HG02840 (cell line): Measurements from ENCODE around the gene CCDC24.

Experiments
- ATAC-seq: cut with Tn5 transposase; IDR thresholded peaks from one replicate; pipeline ENCODE4 v1.9.1; 2021; ENCODE audit warnings: mild to moderate bottlenecking, moderate library complexity, moderate number of reproducible peaks; ENCODE audit not compliant: unreplicated experiment, low FRiP score

Gene CCDC24

DNA sequence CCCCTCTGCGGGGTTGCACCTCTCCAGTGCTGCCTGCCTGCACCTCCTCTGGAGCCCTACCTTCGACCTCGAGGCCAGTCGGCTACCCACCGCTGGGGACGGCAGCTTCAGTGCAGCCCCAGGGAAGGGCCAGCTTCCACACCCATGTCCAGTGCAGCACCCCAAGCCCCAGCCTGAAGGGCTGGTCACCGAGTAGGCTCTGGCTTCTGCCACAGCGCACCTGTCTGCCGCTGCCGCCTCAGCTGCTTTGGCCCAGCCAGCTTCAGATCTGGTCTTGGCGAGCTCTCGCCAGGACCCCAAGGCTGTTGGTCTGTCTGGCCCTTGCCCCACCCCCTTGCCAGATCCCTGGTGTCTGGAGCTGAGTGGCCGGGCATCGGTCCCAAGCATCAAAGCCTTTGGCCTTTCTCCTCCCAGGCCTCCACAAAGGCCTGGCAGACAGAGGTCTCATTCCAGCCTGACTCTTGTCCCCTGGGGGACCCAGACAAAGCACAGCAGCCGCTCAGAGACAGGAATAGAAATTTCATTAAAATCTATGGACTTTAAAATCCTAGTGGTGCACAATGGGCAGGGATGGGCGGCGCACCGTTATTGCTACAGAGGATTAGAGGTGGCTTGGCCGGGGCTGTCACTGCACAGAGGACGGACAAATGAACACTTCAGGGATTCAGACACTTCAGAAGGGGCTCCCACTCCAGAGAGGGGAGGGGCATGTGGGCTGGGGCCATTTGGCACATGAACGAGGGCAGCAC, 4.8 kb downstream of the CCDC24 start:
- no peak for ATAC-seq

DNA sequence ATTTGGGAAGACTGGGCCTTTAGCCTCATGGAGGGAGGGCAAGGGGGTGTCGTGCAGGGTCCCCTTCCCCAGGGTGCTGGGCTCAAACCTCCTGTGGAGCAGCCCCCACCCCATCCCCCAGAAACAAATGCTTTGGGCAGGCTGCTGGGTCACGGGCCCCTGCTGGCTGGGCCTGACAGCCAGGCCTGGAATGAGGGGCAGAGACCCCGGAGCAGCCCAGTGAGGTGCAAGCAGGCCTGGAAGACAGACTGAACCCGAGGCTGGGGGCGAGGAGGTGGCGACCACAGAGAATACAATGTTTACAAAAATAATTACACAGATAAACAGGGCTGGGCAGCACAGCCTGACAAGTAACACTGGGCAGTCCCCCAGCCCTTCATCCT, 5.3 kb downstream of the CCDC24 start:
- ATAC-seq = no peak

DNA sequence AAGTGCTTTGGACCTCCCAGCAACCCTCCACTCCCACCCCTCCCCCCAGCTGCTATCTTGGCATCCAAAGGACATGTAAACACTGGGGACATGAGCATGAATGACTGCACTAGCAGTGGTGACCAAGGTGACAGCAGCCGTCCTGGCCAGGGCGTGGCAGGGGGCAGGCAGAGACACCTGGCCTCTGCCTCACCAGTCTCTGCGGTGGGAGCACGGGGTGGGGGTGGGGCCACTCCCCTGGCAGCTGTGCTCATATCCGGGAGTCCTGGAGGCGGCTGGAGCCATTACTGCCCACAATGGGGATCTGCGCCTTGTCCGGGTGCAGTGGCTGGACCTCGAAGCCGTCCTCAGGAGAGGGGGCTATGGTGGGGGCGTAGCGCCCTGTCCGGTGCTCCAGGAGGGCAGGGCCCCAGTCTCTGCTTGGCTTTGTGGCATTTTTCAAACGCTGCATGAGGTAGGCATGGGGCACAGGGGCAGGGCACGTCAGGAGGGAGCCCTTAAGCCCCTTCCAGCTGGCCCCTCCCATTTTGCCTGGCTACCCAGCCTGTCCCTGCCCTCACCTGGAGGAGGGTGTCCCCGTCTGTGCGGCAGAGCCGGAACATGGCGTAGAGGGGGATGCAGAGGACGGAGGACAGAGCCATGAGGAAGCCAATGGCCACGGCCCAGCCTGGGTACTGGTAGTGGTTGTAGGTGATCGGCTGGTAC, 6.0 kb downstream of the CCDC24 start:
- ATAC-seq = no peak

DNA sequence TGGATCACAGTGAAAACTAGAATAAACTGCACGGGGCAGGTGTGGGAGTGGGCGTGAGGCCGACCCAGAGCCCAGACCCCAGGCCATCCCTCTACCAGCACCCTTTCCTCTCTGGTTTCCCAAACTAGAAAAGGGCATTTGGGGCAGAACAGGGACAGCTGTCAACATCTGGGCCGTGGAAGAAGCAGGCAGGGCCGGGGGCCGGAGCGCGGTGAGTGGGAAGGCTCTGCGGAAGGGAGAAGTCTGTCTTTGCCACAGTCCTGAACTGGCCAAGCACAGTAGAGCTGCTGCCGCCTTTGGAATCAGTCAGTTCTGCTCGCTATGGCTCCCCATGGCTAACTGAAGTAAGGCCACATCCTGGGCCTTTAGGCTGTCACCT, 6.6 kb downstream of the CCDC24 start:
- no peak for ATAC-seq

DNA sequence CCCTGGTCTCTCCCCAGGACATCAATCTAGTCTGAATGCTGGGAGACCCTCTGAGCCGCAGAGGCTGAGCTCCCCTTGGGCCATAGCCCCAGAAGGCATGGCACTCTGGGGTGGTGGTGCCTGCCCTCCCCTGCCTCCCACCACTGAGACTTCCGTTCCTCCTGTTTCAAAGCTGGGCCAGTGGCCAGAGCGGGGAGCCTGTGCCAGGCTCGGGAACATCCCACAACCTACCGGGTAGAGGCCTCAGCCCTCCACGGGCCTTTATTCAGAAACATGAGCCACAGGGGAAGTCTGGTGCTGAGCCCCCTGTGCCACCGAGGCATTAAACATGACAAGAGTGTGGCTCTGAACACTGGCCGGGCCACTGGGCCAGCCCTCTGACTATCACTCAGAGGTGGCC, 8.1 kb downstream of the CCDC24 start:
- no peak for ATAC-seq

DNA sequence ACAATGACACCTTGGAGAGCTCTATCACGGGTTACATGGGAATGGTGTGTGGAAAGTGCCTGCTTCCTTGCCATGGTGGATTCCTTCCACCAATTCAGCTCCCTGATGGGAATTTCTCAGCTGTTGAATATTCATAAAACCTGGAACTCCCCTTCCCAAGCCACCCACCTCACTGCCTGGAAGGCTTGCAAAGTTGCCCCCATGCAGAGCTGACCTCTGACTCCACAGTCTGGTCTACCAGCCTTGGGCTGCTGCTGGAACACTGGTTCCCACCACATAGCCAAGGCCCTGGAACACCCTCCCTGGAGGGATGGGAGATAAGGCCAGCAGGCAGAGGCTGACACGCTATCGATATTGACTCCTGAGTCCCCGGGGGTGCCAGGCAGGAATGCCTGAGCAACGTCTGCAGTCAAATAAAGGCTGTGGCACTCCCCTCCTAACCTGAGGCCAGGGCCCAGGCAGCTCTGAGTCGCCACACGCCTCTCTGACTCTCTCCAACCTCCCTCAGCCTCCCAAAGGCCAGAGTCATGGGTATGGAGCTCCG, 8.8 kb downstream of the CCDC24 start:
- ATAC-seq = no peak

DNA sequence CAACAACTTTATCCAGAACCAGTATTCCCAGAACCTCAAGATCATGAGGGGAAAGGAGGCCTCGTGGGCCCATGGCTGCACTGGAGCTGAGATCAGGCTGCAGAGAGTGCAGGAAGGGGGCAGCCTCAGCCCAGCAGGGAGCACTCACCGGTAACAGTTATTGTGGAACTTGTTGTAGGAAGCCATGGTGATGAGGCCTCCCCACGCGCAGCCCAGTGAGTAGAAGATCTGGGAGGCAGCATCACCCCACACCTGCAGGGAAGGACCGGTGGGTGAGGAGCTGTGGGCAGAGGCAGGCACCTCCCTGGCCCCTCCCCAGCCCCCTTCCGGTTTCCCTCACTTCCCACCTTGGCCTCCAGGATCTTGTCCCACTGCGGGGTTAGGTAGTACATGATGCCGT, 10.8 kb downstream of the CCDC24 start:
- ATAC-seq = no peak

DNA sequence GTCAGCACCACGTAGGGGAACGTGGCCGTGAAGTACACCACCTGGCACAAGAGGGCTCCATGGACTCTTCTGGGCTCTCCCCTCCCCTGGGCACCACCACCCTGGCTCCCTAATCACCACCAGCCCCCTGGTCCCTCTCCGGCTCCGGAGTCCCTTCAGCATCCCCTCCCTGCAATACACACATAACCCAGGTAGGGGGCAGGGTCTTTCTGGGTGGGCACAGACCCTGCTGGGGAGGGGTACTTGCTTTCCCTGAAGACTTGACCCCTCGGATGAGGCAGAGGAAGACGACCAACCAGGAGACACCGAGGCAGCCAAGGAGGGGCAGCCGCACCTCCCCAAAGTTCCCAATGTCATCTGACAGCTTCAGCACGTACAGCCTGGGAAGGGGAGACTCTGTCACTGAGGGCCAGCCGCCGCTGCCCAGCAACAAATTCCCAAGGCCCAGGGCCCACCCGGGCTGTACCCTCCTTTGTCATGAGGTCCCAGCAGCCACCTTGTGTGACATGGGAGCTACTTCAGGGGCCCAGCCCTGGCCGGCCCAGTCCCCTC, 11.3 kb downstream of the CCDC24 start:
- ATAC-seq = no peak

DNA sequence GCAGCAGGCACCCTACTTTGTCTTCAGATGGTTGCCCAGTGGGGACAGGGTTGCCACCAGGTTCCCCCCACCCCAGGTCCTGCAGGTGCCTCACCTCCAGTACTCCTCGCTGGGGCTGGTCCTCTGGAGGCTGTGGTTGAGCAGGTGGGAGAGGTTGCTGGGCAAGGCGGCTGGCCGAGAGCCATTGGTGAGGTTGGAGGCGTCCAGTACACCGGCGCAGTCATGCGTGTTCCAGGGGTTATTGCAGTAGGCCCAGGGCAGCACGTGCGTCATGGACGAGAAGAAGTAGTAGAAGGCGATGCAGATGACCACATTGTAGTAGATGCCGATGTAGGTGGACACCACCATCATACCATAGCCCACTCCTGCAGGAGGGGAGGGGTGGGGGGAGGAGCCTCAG, 16.9 kb downstream of the CCDC24 start:
- no peak for ATAC-seq

DNA sequence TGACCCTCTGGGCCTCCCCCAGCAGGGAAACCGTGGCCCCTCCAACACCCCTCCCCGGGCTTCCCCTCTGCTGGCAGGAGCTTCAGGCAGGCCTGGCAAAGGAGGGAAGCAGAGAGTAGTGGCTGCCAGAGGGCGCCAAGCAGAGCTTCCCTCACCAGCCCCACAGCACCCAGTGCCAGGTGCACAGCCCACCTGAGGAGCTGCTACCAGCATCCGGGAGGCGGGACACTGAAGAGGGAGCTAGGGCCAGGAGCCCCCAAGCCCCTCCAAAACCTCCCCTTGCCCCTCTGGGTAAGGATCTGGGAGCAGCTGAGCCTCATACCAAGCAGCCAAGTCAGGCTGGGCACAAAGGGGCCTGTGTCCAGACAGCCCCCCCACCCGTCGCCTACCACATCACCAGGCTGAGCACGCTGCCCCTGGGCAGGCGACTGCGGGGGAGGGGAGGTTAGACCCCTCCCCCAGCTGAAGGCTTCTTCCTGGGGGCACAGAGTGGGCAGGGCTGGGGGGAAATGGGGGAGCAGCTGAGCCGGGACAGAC, 19.6 kb downstream of the CCDC24 start:
- ATAC-seq = no peak

DNA sequence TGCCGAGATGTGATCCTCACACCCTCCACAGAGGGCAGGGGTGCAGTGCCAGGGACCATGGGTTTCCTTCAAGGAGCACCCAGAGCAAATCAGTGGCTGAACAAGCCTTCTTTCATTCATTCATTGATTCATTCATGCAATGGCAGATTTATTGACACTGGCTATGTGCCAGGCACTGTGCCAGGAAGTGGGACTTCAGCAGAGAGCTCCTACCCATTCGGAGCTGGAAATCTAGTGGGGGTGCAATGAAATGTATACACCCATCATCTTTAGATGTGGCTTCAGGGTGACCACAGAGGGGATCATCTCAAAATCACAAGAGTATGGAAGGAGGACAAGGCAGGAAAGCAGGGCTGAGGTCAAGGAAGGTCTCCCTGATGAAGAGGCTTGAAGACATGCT, 21.0 kb downstream of the CCDC24 start:
- ATAC-seq = no peak

DNA sequence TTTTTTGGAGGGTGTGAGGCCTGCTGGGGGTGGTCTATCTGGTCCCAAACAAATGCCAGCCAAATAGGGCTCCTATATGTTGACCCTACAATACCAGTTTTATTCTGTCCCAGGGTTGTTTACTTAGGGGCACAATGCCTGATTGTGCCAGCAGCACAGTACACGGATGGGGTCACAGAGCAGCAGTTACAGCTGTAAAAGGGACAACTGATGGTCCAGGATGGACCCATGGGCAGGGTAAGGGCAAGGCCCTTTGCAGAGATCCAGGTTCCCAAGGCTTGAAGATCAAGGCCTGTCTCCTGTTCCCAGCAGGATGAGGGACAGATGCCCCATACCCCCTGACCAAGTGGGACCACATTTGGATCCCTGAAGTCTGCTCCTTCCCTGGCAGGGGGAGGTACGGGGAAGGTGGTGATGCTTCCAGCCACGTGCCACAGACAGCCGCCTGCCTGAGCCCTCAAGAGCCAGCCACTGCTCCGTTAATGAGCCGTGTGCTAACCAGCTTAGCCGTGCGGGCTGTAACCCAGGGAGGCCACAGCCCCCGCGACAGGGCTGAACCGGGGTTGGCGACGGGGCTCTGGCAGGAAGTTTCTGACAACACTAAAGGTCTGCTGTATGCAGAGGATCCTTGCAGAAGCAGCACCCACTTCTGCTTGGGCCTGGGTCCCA, 21.7 kb downstream of the CCDC24 start:
- no peak for ATAC-seq

DNA sequence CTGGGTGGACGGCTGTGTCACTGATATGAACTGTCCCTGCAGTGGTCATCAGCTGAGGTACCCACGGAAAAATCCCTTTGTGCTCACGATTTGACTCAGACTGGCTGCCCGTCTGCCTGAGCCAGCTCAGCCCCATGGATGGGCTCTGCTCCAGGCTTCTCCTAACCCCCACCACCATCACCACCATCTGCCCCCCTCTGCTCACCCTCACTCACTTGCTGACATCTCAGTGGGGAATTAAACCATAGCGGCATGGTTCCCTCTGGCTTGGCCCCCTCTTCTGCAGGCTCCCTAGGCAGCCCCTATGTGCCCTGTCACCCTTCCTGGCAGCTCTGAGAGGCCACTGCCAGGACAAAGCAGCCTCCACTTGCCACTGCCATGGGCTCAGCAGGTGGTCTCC, 22.6 kb downstream of the CCDC24 start:
- no peak for ATAC-seq

DNA sequence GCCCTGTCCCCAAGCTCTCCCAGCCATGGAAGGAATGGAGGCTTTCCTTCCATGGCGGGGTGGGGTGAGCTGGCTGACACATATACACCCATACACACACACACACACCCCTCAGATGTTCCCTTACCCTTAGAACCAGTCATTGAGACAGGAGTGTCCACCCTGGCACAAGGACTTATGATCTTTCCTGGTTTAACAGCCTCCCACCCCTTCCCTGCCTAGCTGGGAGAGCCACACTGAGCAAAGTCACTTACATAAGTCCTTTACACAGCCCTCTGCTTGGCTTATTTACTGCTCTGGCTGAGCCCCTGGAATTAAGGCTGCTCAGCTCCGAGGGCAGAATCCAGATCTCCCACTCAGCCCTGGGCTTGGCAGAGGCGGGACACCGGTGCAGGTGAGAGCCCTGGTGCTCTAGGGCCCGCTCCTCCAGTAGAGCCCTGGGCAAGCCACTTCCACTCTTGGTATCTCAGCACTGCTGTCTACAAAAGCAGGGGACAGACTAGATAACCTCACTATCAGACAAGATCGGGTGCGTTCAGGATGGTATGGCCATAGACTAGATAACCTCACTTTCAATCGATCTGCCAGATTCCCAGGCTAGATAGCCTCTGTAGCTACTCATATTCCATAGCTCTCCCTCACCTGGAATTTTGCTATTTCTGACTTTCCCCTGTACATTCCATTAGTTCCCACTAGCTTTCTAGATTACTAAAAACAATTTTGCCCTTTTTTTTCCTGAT, 23.1 kb downstream of the CCDC24 start:
- ATAC-seq = no peak

DNA sequence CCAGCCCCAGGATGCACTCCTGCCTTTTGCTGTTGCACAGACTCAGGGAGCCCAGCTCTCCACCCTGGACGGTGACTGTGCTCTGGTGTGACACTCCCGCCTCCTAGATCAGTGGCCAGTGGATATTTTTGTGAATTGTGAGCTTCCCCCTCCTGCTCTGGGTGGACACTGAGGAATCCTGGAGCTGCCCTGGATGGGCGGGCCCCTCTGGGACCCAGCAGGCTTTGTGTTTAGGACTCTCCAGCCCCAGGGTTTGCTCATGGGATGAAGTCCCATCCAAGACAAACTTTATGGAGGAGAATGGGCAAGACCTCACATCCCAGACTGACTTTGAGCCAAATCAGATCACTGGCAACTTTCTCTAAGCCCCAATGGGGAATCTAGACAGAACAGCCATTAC, 23.8 kb downstream of the CCDC24 start:
- ATAC-seq = no peak

DNA sequence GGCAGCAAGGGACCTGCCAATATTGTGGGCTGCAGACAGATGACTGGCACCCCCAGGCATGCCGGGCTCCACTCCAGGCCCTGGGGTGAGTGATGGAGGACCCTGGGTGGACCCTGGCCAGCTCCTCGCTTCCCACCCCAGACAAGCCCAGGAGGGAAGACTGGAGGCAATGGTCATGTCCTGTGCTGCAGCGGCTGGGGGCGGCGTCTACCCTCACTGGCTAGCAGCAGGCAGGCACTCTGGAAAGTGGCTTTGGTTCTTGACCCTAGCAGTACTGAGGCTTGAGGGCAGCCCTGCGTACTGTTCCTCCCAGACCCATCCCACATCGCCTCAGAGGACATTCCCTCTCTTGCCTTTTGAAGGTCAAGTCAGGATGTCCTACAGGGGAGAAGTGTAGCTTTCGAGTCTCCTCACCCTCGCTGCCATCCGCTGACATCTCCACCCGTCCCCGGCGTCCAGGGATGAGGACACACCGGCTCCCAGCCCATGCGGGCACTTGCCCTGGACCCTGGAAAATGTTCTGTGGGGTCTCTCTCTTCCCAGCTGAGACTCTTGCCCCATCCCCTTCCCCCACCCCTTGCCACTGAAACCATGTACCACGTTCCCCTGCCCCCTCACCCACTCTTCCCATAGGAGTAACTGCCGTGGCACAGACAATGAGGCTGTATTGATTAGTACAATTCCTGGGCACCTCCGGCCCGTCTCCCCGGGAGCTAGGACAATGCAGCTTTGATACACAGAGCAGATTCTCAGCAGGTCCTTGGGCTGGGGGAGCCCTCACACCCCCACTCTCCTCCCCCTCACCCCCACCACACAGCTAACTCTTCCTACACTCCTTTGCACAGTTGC, 24.9 kb downstream of the CCDC24 start:
- ATAC-seq = no peak

DNA sequence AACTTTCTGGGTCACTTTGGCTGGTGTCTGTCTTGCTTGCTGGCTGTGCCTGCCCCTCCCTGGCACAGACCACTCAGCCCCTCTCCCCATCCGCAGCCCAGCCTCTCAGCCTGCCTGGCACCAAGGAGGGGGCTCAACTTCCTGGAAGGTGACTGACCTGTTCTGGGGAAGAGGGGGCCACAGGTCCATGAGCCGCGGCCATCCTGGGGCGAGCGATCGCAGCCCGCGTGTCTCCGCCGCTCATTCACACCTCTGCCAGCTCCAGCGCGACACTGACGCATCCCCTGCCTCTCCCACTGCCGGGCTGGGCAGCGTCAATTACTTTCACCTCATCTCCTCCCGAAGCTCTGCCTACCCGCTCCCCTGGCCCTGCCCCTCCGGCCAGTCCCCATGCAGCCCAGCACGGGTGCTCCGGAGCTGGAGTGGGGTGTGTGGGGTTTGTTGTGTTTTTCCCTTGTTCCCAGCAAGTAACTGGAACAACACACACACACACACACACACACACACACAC, 25.5 kb downstream of the CCDC24 start:
- no peak for ATAC-seq

DNA sequence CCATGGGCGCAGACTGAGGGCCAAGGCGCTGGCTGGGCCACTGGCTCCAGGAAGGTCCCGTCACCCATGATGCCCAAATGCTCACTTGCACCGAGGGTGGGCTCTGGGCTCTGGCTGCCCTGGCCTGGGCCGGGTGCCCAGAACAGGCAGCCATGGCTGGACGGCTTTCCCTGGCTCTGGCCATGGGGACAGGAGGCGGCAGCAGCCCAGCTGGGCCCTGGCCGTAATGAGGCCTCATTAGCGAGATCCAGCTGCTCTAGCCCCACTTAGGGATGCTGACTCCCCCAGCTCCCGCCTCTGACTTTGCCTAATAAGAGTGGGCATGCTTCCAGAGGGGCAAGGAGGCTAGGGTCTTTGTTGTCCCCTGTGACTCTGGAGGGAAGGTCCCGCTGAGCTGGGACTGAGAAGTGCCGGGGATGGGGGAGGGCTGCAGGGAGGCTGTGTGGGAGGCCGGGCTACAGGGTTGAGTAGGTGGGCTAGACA, 28.1 kb downstream of the CCDC24 start:
- ATAC-seq = no peak

DNA sequence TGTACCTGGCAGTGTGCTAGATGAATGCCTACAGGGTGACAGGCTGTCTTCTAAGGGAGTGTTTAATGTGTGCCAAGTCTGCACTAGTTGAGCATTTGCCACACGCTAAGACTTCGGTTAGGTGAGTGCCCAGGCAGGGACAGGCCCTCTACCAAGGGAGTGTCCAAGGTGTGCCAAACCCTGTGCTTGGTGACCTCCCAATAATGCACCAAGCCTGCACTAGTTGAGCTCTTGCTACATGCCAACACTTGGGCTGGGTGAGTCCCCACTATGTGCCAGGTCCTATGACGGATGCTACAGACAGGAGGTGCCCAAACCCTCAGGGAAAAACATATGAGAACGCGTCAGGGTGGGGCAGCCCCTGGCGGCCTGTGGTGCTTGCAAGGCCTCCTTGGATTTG, 29.1 kb downstream of the CCDC24 start:
- no peak for ATAC-seq
